HAP-1 (cell line): ENCODE data around the gene XPOT.

Experiments used
- DNase-seq, 2 experiments: peaks; one replicate each; pipeline ENCODE4 v3.0.0-alpha.2; 2016 to 2020; ENCODE audit warnings: low spot score in 2 of 2
- H3K27me3 ChIP-seq: fragments of 250-450 bp; sonication (Bioruptor Pico); 2 replicates; pipeline ENCODE4 v1.5.1; 2020; ENCODE audit warnings: low read depth, mild to moderate bottlenecking, moderate library complexity
- H3K36me3 ChIP-seq: fragments of 250-450 bp; sonication (Bioruptor Pico); replicated peaks from 2 replicates; pipeline ENCODE4 v1.5.1; 2020; ENCODE audit warnings: mild to moderate bottlenecking
- H3K4me1 ChIP-seq: fragments of 250-450 bp; sonication (Bioruptor Pico); 2 replicates; pipeline ENCODE4 v1.5.1; 2020; ENCODE audit warnings: mild to moderate bottlenecking
- H3K4me3 ChIP-seq: fragments of 250-450 bp; sonication (Bioruptor Pico); 2 replicates; pipeline ENCODE4 v1.5.1; 2020; ENCODE audit warnings: mild to moderate bottlenecking, moderate library complexity
- H3K9me3 ChIP-seq: fragments of 250-450 bp; sonication (Bioruptor Pico); 2 replicates; pipeline ENCODE4 v1.5.1; 2020; ENCODE audit warnings: mild to moderate bottlenecking, moderate library complexity
- in situ Hi-C: fragments of 300-500 bp; cut with MboI; formaldehyde crosslinking; loops from 3 replicates; pipeline ENCODE4 v1.14.3; 2020; ENCODE audit warnings: low sequenced_read_pairs, inconsistent platforms, mixed read lengths

The XPOT gene

GRCh38 chr12:64400041-64400440 lies 4.2 kb upstream of the XPOT start:
- Histone ChIP-seq H3K36me3 (peaks cover 4% of the 10 kb centered on the region), H3K27me3 (no peaks in the 10 kb centered on the region), H3K4me1 (peaks cover 10% of the 10 kb centered on the region), H3K9me3 (no peaks in the 10 kb centered on the region), H3K4me3 (no peak overlapping the region)
- in situ Hi-C loops: no loop called here
- DNase-seq: peak; percentile 70 to 94

- H3K4me1 ChIP-seq: peaks cover 17% of the 10 kb centered on the region
- no peaks in the 10 kb centered on the region for H3K9me3 ChIP-seq
- no peak for DNase-seq
- no peak overlapping the region for H3K4me3 ChIP-seq
- H3K27me3 ChIP-seq: no peaks in the 10 kb centered on the region
- in situ Hi-C loops: no loop called here
- peaks cover 4% of the 10 kb centered on the region for H3K36me3 ChIP-seq
Observed at GRCh38 chr12:64402181-64402580, 2.0 kb upstream of the XPOT start.

DNA sequence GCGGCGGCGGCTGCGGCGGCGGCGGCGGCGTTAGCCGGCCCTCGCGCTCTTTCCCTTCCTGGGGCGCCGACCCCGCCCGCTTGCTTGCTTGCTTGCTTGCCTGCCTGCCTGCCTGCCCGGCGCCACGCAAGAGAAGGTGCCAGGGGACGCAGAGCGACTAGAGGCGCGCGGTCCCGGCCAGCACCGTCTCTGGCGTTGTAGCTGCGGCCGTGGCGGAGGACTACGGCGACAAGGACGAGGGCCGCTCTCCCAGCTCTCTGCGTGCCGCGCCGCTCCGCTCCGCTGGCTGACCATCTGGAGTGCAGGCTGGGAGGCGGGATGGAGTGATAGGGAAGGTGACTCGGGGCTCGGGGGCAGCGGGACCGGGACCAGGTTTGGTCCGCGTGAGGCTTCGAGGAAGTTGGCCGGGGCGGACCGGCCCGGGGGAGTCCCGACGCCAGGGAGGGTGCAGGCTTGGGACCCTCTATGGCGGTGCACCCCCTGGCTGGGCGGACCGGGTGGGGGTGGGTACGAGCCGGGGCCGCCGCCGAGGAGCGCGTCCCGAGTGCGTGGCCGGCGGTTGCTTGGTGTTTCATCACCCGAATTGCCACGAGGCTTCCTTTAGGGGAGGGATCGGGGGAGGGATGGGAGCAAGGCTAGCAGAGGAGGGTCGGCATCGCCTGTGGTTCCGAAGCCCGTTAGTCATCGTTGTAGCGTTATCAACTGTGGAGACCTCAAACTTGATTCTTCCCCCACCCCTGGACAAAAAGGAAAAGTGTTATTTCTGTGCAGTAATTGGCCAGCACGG lies 471 bp downstream of the XPOT start:
- H3K36me3 ChIP-seq: peaks cover 4% of the 10 kb centered on the region
- peak overlapping the region; percentile 97 for H3K4me3 ChIP-seq
- no peaks in the 10 kb centered on the region for H3K27me3 ChIP-seq
- no peaks in the 10 kb centered on the region for H3K9me3 ChIP-seq
- peak; percentile 57 to 80 for DNase-seq
- H3K4me1 ChIP-seq: peaks cover 17% of the 10 kb centered on the region
- in situ Hi-C loops: no loop called here

DNA sequence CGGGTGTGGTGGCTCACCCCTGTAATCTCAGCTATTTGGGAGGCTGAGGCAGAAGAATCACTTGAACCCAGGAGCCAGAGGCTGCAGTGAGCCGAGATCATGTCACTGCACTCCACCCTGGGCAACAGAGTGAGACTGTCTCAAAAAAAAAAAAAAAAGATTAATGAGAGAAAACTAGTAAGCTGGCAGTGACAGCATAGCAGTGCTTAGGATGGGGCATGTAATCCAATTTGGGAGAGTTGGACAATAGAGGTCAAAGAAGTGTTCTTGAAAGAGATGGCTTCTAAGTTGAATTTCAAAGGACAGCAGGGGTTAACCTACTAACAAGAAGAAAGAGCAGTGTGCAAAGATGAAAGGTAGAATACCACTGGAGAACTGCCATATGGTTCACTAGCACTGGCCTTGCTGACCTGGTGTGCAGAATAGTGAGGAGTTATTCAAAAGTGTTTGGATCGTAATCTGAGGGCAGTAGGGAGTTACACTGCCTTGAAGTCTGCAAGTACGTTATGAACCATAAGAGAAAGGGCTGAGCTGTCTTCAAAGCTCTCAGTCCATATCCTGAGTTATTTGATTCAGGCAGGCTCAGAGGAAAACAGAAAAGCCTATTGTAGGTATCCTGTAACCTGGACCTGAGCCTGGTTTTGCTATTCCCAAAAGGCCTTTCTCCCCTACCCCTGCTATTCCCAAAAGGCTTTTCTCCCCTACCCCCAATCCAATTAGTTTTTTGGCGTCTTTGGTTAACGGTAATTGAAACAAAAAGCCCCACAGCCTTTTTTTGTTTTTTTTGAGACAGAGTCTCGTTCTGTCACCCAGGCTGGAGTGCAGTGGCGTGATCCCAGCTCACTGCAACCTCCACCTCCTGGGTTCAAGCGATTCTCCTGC lies 3.4 kb downstream of the XPOT start:
- in situ Hi-C loops: no loop called here
- Histone ChIP-seq H3K4me1 (peaks cover 9% of the 10 kb centered on the region), H3K9me3 (no peaks in the 10 kb centered on the region), H3K4me3 (no peak overlapping the region), H3K36me3 (peaks cover 31% of the 10 kb centered on the region), H3K27me3 (no peaks in the 10 kb centered on the region)
- peak in 1 of 2 experiments; percentile 9 for DNase-seq

- no peak overlapping the region for H3K4me3 ChIP-seq
- H3K27me3 ChIP-seq: no peaks in the 10 kb centered on the region
- DNase-seq: no peak
- no peaks in the 10 kb centered on the region for H3K9me3 ChIP-seq
- no peaks in the 10 kb centered on the region; the same call in none of the 2 replicates for H3K4me1 ChIP-seq
- in situ Hi-C loops: no loop called here
- H3K36me3 ChIP-seq: peaks cover 65% of the 10 kb centered on the region
Observed at GRCh38 chr12:64411427-64411826, 7.2 kb downstream of the XPOT start.

- Histone ChIP-seq H3K27me3 (no peaks in the 10 kb centered on the region), H3K9me3 (no peaks in the 10 kb centered on the region), H3K4me1 (no peaks in the 10 kb centered on the region; the same call in 1 of the 2 replicates), H3K4me3 (no peak overlapping the region), H3K36me3 (peaks cover 75% of the 10 kb centered on the region)
- DNase-seq: no peak
- in situ Hi-C loops: no loop called here
Observed at GRCh38 chr12:64412459-64412858, 8.3 kb downstream of the XPOT start.

DNA sequence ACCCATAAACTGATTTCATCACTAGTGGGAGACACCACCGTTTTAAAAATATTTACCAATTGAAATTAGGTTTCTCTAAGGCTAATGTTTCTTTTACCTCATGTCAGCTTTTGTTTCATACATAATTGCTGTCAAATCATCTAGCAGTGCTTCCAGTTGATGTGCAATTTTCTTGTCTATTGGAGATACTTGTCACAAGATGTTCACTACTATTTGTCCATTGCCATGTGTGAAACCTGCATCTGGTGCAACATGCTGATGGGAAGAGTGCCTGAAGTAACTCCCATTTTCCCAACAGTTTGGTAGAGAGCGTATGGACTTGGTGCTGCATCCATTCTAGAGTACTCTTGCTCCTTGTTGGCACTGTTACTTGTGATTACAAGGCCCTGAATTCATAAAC lies 9.7 kb downstream of the XPOT start:
- Histone ChIP-seq H3K4me1 (no peaks in the 10 kb centered on the region), H3K9me3 (no peaks in the 10 kb centered on the region), H3K4me3 (no peak overlapping the region), H3K36me3 (peaks cover 90% of the 10 kb centered on the region), H3K27me3 (no peaks in the 10 kb centered on the region)
- in situ Hi-C loops: no loop called here
- DNase-seq: no peak

DNA sequence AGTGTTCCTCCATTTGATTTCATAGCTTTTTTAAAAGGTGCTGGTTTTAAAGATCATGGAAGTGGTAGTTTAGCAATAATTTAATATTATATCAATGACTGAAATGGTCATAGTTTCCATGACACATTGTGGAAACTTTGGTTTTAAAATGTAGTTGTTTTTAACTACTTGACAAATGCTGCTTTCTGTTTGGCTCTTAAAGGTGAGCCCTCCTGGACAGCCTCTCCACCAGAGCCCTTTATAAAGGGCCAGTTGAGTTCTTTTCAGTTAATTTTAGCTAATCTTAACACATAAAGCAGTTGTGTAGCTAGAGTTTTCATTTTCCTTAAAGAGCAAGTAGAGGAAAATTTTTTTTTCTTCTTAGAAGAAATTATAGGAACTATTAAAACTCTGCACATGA lies 14.0 kb downstream of the XPOT start:
- Histone ChIP-seq H3K27me3 (no peaks in the 10 kb centered on the region), H3K36me3 (peaks cover 100% of the 10 kb centered on the region), H3K4me3 (no peak overlapping the region), H3K9me3 (no peaks in the 10 kb centered on the region), H3K4me1 (no peaks in the 10 kb centered on the region)
- DNase-seq: no peak
- in situ Hi-C loops: no loop called here

GRCh38 chr12:64419696-64420095 lies 15.5 kb downstream of the XPOT start:
- DNase-seq: no peak
- in situ Hi-C loops: no loop called here
- peaks cover 100% of the 10 kb centered on the region for H3K36me3 ChIP-seq

DNA sequence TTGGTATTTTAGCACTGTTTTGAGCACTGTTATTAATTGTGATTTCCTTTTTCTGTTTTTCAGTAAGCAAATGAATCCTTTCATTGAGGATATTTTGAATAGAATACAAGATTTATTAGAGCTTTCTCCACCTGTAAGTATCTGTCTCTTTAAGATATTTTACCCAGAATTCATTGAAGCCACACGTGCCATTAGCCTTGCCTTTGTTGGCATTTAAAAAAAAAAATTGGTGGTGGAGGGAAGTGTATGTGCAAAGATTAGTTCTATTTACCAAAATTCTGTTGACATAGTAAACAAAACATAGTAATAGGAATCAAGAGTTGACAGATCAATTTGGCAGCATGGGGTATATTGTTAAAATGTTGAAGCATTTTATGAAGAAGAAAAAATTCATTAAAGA lies 23.8 kb downstream of the XPOT start:
- peaks cover 94% of the 10 kb centered on the region for H3K36me3 ChIP-seq

More at GRCh38 chr12:64419696-64420095, 15.5 kb downstream of the XPOT start:
- no peak overlapping the region for H3K4me3 ChIP-seq
- no peaks in the 10 kb centered on the region for H3K4me1 ChIP-seq
- no peaks in the 10 kb centered on the region for H3K9me3 ChIP-seq
- no peaks in the 10 kb centered on the region for H3K27me3 ChIP-seq

DNA sequence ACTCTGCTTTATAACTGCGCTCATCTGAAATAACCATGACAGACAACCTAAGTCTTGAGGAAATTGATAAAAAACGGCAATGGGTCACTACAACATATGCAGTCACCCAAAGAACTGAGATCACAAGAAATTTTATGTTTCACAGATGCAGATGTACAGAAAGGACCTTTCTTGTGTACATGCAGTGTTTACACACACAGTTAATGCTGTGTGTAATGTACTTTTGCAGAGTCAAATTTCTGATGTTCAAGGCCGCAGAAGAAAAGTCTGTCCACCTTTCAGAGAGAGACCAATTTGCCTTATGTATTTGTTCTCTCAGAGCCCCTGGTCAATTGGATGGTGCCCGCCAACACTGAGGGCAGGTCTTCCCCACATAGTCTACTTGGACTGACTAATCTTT lies 24.8 kb downstream of the XPOT start:
- Histone ChIP-seq H3K4me1 (no peaks in the 10 kb centered on the region), H3K36me3 (peaks cover 94% of the 10 kb centered on the region), H3K27me3 (no peaks in the 10 kb centered on the region), H3K9me3 (no peaks in the 10 kb centered on the region), H3K4me3 (no peak overlapping the region)
- DNase-seq: no peak
- in situ Hi-C loops: loop anchor here (25.0 kb wide), 1 partner anchor 283 kb away; no protein-coding TSS in a partner anchor

More for the DNA sequence above, 23.8 kb downstream of the XPOT start:
- Histone ChIP-seq H3K27me3 (no peaks in the 10 kb centered on the region), H3K9me3 (no peaks in the 10 kb centered on the region), H3K4me1 (no peaks in the 10 kb centered on the region), H3K4me3 (no peak overlapping the region)
- no peak for DNase-seq
- in situ Hi-C loops: loop anchor here (25.0 kb wide), 1 partner anchor 284 kb away; no protein-coding TSS in a partner anchor

- peaks cover 94% of the 10 kb centered on the region for H3K36me3 ChIP-seq
Observed at GRCh38 chr12:64430886-64431285, 26.7 kb downstream of the XPOT start.

GRCh38 chr12:64431791-64432190 lies 27.6 kb downstream of the XPOT start:
- Histone ChIP-seq H3K4me1 (no peaks in the 10 kb centered on the region), H3K9me3 (no peaks in the 10 kb centered on the region), H3K36me3 (peaks cover 96% of the 10 kb centered on the region), H3K4me3 (no peak overlapping the region), H3K27me3 (no peaks in the 10 kb centered on the region)
- in situ Hi-C loops: loop anchor here (25.0 kb wide), 1 partner anchor 281 kb away; no protein-coding TSS in a partner anchor
- DNase-seq: no peak

More at GRCh38 chr12:64430886-64431285, 26.7 kb downstream of the XPOT start:
- in situ Hi-C loops: loop anchor here (25.0 kb wide), 1 partner anchor 281 kb away; no protein-coding TSS in a partner anchor
- Histone ChIP-seq H3K4me1 (no peaks in the 10 kb centered on the region), H3K9me3 (no peaks in the 10 kb centered on the region), H3K4me3 (no peak overlapping the region), H3K27me3 (no peaks in the 10 kb centered on the region)
- DNase-seq: no peak

DNA sequence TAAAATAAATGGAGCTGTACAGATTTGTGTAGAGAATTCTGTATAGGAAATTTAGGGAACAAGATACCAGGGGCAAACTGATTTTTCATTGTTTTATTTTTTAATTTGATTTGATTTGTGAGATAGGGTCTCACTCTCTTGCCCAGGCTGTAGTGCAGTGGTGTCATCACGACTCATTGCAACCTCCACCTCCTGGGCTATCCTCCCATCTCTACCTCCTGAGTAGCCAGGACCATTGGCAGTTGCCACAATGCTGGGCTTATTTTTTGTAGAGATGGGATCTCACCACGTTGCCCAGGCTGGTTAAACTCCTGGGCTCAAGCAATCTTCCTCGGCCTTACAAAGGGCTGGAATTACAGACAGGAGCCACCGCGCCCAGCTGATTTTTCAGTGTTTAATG lies 29.7 kb downstream of the XPOT start:
- H3K27me3 ChIP-seq: no peaks in the 10 kb centered on the region
- H3K9me3 ChIP-seq: no peaks in the 10 kb centered on the region
- DNase-seq: no peak
- no peaks in the 10 kb centered on the region for H3K4me1 ChIP-seq
- H3K4me3 ChIP-seq: no peak overlapping the region
- peaks cover 98% of the 10 kb centered on the region for H3K36me3 ChIP-seq
- in situ Hi-C loops: loop anchor here (25.0 kb wide), 1 partner anchor 278 kb away; no protein-coding TSS in a partner anchor
